Type B pancreatic cell (in vitro differentiated cells): ENCODE measurements around the gene KDM6B. TPM values are rescaled to one million over a fixed set of nuclear protein-coding genes. Genes with fewer than 3 reads are reported as not detected.

Experiments used
- DNase-seq: peaks from one replicate; pipeline ENCODE4 v3.0.0; 2021; ENCODE audit warnings: mixed read lengths; ENCODE audit not compliant: unreplicated experiment; ENCODE audit errors: extremely low spot score
- H3K27ac Mint-ChIP-seq: 2 replicates; pipeline ENCODE4 v1.8.0; 2021; ENCODE audit warnings: mild to moderate bottlenecking, mixed read lengths
- H3K27me3 Mint-ChIP-seq: 2 replicates; pipeline ENCODE4 v1.8.0; 2021; ENCODE audit warnings: mixed read lengths
- H3K36me3 Mint-ChIP-seq: 2 replicates; pipeline ENCODE4 v1.8.0; 2021; ENCODE audit warnings: mixed read lengths
- H3K4me1 Mint-ChIP-seq: one replicate; pipeline ENCODE4 v1.8.0; 2021; ENCODE audit warnings: mixed read lengths; ENCODE audit not compliant: unreplicated experiment
- H3K4me3 Mint-ChIP-seq: 2 replicates; pipeline ENCODE4 v1.8.0; 2021; ENCODE audit warnings: mild to moderate bottlenecking, mixed read lengths
- H3K9me3 Mint-ChIP-seq: 2 replicates; pipeline ENCODE4 v1.8.0; 2021; ENCODE audit warnings: mixed read lengths
- CTCF ChIP-seq: fragments of 200-600 bp; sonication (generic); conservative IDR thresholded peaks from 2 replicates; pipeline ENCODE4 v1.5.0; 2021; ENCODE audit warnings: antibody characterized with exemption, mild to moderate bottlenecking
- total RNA-seq: library from RNA; stranded (reverse); gene quantifications from 2 replicates; pipeline ENCODE4 v1.2.1, GENCODE V29; 2021; ENCODE audit warnings: low replicate concordance

KDM6B gene
- total RNA-seq, 1 donor from 2014 or later: 69.1 TPM

DNA sequence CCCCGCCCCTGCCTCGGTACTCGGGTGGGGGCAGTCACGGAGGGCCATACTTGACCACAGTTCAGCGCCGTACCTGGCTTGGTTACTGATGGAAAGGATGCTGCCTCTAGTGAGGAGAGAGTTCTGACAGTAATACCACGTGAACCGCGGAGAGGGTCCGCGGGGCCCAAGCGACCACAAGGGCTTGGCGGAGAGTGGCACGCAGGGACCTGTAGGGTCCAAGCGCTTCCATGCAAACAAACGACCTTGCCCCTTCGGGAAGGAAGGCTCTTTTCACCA is 9.2 kb downstream of the KDM6B start:
- Mint-ChIP-seq H3K9me3 (no peaks in the 10 kb centered on the region), H3K36me3 (peaks cover 9% of the 10 kb centered on the region), H3K27ac (peak overlapping the region; percentile 98), H3K4me3 (peak overlapping the region; percentile 98), H3K27me3 (no peaks in the 10 kb centered on the region), H3K4me1 (peaks cover 32% of the 10 kb centered on the region)
- DNase-seq: no peak
- TF ChIP-seq CTCF: no peak

DNA sequence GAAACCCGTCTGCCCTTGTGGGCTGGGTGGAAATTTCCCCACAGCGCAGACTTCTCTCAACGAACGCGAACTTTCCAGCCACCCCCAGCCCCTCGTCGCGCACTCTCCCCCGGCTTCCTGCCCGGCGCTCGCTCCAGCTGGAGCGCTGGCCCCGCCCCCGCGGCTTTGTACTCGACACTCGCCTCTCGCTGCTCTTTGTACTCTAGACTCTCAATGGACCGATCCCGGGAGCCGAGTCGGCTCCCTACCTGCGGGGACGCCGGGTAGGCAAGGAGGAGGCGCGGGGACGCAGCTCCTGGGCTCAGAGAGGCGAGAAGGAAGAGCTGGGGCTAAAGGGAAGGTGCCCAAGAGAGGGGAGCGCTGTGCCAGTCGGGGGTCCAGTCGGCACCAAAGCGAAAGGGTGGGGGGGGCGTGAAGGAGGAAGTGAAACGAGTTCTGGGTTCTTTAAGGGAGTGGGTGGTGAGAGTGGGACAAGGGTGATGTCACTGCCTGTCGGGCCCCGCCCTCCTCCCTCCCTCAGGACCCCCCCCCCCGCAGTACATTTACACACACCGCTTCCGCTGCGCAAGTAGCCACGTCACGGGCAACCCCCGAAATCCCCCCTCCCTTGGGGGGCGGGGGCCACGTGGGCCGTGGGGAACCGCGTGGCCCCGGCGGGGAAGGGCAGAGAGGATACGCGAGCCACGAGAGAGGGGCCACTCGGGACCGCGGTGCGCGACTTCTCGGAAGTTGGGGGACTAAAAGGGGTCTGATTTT is 9.7 kb downstream of the KDM6B start:
- H3K27ac Mint-ChIP-seq: peak overlapping the region; percentile 98
- no peaks in the 10 kb centered on the region for H3K27me3 Mint-ChIP-seq
- peaks cover 28% of the 10 kb centered on the region for H3K4me1 Mint-ChIP-seq
- peak overlapping the region; percentile 98 for H3K4me3 Mint-ChIP-seq
- TF ChIP-seq CTCF: no peak
- DNase-seq: no peak
- peaks cover 9% of the 10 kb centered on the region for H3K36me3 Mint-ChIP-seq
- no peaks in the 10 kb centered on the region for H3K9me3 Mint-ChIP-seq

DNA sequence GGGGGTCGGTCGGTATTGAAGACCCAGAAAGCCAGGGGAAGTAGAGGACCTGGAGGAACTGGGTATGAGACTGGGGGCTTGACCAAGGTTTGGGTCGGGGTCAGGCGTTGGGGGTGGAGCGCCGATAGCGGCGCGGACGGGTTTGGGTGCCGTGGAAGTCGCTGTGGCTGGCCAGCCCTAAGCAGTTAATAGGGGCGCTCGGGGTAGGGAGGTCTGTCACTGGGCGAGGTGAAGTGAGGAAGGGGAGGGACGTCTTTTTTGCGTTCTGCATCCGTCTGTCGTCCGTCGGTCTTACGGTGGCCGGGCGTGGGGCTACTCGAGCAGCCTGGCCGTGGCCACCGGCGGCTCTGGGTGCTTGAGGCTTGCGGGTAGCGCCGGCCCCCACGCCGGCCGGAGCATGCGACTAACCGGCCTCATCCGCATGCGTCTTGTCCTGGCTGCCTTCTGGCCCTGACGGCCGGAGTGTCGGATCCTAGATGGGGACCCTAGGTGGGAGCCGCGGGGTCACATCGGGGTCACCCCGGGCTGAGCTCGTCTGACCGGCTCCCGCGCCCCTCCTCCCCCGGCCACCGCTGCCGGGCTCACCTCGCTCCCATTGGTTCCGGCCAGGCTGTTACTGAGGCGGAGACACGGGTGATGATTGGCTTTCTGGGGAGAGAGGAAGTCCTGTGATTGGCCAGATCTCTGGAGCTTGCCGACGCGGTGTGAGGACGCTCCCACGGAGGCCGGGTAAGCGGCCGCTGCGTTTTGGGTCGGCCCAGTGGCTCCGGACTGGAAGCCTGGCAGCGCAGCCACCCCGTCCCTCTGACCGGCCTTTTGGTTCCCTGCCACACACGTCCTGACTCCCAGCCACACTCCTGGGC is 10.5 kb downstream of the KDM6B start:
- no peaks in the 10 kb centered on the region for H3K9me3 Mint-ChIP-seq
- TF ChIP-seq CTCF: no peak
- peaks cover 20% of the 10 kb centered on the region for H3K4me1 Mint-ChIP-seq
- H3K27ac Mint-ChIP-seq: peak overlapping the region; percentile 98
- H3K4me3 Mint-ChIP-seq: peak overlapping the region; percentile 98
- H3K27me3 Mint-ChIP-seq: no peaks in the 10 kb centered on the region
- DNase-seq: no peak
- H3K36me3 Mint-ChIP-seq: peaks cover 9% of the 10 kb centered on the region

- no peak for TF ChIP-seq CTCF
- Mint-ChIP-seq H3K36me3 (peaks cover 8% of the 10 kb centered on the region), H3K9me3 (no peaks in the 10 kb centered on the region), H3K4me3 (peak overlapping the region; percentile 98), H3K27me3 (no peaks in the 10 kb centered on the region), H3K27ac (peak overlapping the region; percentile 98), H3K4me1 (peaks cover 10% of the 10 kb centered on the region)
- DNase-seq: no peak
Observed at GRCh38 chr17:7845359-7846062, 11.5 kb downstream of the KDM6B start.

DNA sequence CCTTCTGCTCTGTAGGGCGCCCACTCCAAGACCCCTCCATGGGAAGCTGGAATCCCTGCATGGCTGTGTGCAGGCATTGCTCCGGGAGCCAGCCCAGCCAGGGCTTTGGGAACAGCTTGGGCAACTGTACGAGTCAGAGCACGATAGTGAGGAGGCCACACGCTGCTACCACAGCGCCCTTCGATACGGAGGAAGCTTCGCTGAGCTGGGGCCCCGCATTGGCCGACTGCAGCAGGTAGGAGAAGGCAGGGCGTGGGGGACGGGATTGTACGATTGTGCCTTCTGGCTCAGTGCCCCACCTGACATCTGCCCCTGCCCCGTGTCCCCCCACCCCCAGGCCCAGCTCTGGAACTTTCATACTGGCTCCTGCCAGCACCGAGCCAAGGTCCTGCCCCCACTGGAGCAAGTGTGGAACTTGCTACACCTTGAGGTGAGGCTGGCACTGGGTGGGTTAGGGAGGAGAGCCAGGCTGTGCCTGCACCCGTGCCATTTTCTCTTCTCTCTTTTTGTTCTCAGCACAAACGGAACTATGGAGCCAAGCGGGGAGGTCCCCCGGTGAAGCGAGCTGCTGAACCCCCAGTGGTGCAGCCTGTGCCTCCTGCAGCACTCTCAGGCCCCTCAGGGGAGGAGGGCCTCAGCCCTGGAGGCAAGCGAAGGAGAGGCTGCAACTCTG is 12.2 kb downstream of the KDM6B start:
- no peak for DNase-seq
- TF ChIP-seq CTCF: no peak
- H3K9me3 Mint-ChIP-seq: no peaks in the 10 kb centered on the region
- H3K36me3 Mint-ChIP-seq: peaks cover 3% of the 10 kb centered on the region
- H3K4me1 Mint-ChIP-seq: peaks cover 4% of the 10 kb centered on the region
- H3K4me3 Mint-ChIP-seq: no peak overlapping the region
- H3K27me3 Mint-ChIP-seq: no peaks in the 10 kb centered on the region
- H3K27ac Mint-ChIP-seq: no peak overlapping the region
